ENCODE measurements around the gene TMPRSS11F.
"Not testable (repeated sequence)": the region's sequence is repeated elsewhere in the genome, so short reads cannot be mapped to it uniquely, and the experiment has no call there.

TMPRSS11F gene

DNA sequence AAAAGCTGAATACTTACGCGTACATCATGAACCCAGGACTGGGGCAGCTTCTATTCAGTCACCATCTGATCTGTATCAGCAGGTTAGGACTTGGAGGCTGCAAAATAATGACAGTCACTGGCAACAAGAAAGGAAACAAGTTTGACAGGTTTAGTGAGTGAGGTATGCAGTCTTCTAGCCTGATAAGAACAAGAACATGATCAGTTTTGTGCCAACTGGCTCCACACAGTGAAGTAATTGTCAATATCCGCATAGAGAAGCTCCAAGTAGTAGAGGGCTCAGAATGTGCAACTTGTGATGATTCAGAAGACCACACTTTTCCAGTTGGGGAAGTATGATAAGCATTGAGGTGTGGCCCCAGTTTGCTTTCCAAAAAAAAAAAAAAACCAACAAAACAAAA is at the start of gene TMPRSS11F:
Gene TMPRSS11F, minus strand, starts transcription at position 77 of the 400 bp plus-strand sequence. Its CDS starts 49 bp downstream, at position 28.
- no peak for DNase-seq

DNA sequence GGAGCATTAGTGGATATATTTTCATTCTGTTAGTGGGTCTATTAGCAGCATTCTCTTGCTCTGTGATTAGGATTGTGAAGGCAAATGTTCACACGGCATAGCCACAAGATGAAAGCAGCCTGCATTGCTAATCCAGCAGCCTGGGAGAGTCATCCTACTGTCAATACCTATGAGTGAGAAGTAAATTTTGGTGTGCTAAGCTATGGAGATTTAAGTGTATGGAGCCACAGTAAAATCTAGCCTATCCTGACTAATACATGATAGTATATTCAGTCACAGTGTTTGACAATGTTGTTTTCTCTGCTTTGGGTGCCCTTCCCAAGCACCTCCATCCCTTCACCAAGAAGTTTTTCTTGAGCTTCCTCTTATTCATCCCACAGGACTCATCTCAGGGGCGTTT is 47.2 kb upstream of the TMPRSS11F start:
- no peak for DNase-seq

DNA sequence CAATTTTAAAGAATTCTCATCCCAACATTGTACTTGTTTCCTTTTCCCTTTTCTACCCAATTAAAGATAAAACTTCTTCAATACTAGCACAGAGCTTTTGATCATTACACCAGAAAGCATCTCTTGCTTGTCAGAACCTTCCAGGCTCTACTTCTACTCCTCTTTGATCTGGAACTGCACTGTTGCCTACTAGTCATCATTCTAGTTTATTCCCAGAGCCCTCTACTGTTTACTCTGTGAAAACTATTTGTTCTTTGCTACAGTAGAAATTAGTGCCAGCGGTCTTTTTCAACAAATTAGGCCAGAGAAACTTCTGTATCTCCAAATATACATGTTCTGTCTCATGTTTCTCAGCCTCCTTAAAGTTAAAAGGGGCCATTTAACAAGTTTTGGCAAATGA is 46.8 kb upstream of the TMPRSS11F start:
- no peak for DNase-seq

- peak; percentile 60 for DNase-seq
These were observed 46.0 kb upstream of the TMPRSS11F start for GRCh38 chr4:68175562-68176155.

- not testable (repeated sequence) for DNase-seq
These were observed 44.7 kb upstream of the TMPRSS11F start for GRCh38 chr4:68174389-68174788.

- not testable (repeated sequence) for DNase-seq
These were observed 42.5 kb upstream of the TMPRSS11F start for GRCh38 chr4:68172147-68172546.

DNA sequence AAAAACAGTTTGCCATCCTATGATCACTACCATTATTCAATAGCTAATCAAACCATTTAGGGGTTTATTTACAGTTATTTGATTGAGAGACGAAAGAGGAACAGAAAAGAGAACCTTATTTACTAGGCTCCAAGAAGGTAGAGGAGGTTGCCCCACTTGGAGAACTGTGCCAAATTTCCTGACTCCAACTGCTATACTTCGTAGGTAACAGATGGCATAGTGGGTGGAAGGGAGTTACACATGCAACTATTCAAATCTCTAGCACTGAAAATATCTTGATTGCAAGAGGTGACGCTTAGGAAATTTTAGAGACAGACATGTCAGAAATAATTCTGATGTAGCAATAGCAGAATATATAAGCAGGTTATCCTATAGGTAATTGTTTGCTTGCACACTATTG is 38.0 kb upstream of the TMPRSS11F start:
- no peak for DNase-seq

- no peak for DNase-seq
These were observed 37.5 kb upstream of the TMPRSS11F start for GRCh38 chr4:68167166-68167565.

- DNase-seq = no peak
These were observed 34.1 kb upstream of the TMPRSS11F start for GRCh38 chr4:68163754-68164153.

GRCh38 chr4:68162196-68162595 is 32.5 kb upstream of the TMPRSS11F start:
- DNase-seq = no peak

- no peak for DNase-seq
These were observed 22.7 kb upstream of the TMPRSS11F start for GRCh38 chr4:68152411-68152810.

DNA sequence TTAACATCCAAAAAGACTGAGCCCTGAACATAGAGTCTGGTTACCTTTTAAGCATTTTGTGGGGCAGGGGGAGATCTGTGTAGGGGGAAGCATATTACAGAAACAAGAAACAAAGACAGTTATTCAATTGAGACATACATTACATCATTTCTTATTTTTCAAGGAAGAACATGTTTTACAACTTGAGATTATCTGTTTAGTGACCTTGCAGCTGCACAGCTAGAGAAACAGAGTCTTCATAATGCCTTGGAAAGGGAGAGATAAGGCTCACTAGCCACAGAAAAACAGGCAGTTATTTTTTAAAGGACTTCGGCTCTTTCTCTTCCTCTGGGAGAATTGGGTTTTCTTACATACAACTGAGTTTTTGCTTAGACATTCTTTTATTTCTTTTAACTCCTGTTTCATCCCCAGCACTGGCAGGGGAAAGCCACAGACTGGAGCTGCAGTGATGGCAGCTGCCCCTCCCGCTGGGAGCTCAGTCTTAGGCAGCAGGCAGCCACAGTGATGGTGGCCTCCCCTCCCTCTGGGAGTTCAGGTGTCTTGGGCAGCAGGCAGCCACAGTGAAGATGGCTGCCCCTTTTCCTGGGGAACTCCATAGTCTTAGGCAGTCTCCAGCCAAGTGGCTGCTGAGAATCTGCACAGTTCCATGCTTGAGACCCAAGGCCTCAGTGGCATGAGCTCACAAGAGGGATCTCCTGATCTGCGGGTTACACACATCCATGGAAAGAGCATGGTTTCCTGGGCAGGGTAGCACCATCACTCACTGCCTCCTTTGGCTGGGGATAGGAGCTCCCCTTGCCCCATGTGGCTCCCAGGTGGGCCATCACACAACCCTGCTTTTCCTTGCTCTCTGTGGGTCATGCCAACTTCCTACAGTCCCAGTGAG is 19.4 kb upstream of the TMPRSS11F start:
- DNase-seq = no peak

DNA sequence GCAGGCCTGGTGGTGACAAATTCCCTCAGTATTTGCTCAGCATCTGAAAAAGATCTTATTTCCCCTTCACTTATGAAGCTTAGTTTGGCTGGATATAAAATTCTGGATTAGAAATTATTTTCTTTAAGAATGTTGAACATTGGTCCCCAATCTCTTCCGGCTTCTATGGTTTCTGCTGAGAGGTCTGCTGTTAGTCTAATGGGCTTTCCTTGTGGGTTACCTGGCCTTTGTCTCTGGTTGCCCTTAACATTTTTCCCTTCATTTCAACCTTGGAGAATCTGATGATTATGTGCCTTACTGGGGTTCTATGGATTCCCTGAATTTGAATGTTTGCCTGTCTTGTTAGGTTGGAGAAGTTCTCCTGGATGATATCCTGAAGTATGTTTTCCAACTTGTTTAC is 17.4 kb upstream of the TMPRSS11F start:
- DNase-seq = no peak

- no peak for DNase-seq
These were observed 15.6 kb upstream of the TMPRSS11F start for GRCh38 chr4:68145261-68145660.

- no peak for DNase-seq
These were observed 12.2 kb upstream of the TMPRSS11F start for GRCh38 chr4:68141852-68142251.

GRCh38 chr4:68132342-68132741 is 2.7 kb upstream of the TMPRSS11F start:
- DNase-seq = no peak

DNA sequence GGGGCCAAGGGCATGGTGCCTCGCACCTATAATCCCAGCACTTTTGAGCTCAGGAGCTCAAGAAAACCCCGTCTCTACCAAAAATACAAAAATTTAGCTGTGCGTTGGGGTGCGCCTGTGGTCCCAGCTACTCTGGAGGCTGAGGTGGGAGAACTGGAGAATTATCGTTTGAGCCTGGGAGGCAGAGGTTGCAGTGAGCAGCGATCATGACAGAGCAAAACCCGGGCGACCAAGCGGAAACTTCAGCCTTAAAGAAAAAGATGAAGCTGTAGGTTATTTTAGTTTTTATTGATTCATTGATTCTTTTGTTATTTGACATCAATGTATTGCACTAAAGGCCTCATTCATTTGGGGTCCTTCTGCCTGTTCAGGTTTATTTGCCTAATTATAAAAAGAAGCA is 5.4 kb downstream of the TMPRSS11F start:
- DNase-seq = no peak

- no peak for DNase-seq
These were observed 6.1 kb downstream of the TMPRSS11F start for GRCh38 chr4:68123525-68123924.

- no peak for DNase-seq
These were observed 9.7 kb downstream of the TMPRSS11F start for GRCh38 chr4:68119921-68120320.

- no peak for DNase-seq
These were observed 19.2 kb downstream of the TMPRSS11F start for GRCh38 chr4:68110441-68110840.

- no peak for DNase-seq
These were observed 19.8 kb downstream of the TMPRSS11F start for GRCh38 chr4:68109868-68110267.

GRCh38 chr4:68082758-68083157 is 46.9 kb downstream of the TMPRSS11F start:
- no peak for DNase-seq

DNA sequence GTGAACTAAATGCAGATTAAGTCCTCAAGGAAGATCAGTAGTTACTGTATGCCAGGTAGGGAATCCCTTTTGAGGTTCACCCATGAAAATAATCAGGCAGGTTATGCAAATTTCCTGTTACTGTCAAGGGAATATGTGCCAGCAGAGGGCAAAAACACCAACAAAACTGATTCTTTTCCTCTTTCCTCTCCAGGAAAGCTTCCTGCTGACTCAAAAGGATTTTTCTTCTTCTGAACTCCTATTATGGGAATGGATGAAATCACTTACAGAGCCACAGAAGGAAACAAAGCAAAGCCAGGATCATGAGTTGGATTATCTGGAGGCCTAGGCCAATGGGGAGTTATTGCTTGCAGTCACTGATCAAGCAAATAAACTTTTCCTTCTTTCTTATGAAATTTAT is 49.7 kb downstream of the TMPRSS11F start:
- no peak for DNase-seq

- DNase-seq = no peak
These were observed 51.9 kb downstream of the TMPRSS11F start for GRCh38 chr4:68077737-68078136.
